H1 (cell line): ENCODE data around the gene CERCAM. TPM values are rescaled to one million over a fixed set of nuclear protein-coding genes. Genes with fewer than 3 reads are reported as not detected.

Experiments
- CTCF ChIA-PET: fragments of 300-600 bp; sonication (Branson Sonifier 250); formaldehyde crosslinking; loops from one replicate; lab custom pipeline; 2021; ENCODE audit not compliant: partially characterized antibody; lab: Charles Lee
- POLR2A ChIA-PET: fragments of 300-600 bp; sonication (Branson Sonifier 250); formaldehyde crosslinking; loops from one replicate; lab custom pipeline; 2021; ENCODE audit warnings: inconsistent platforms; ENCODE audit not compliant: partially characterized antibody; lab: Charles Lee
- DNase-seq, 2 experiments: peaks; one replicate each; pipeline versions ENCODE4 v3.0.0 to v3.0.0-alpha.2; 2010 to 2022; ENCODE audit warnings: low spot score in 2 of 2, low read depth in 1 of 2, mixed read lengths in 1 of 2
- FAIRE-seq: peaks from 2 replicates; lab custom pipeline; 2011; peaks lifted over from hg19 to GRCh38; lab: Jason Lieb, UNC
- H2AFZ ChIP-seq: 2 replicates; pipeline ENCODE4 v1.8.1; 2012; ENCODE audit warnings: low read length, inconsistent platforms
- H2AK5ac ChIP-seq: 2 replicates; pipeline ENCODE4 v1.6.1; 2013; ENCODE audit warnings: low read depth, low read length
- H2BK120ac ChIP-seq: replicated peaks from 2 replicates; pipeline ENCODE3; 2013; ENCODE audit warnings: low read depth, low read length, inconsistent platforms
- H2BK12ac ChIP-seq: 2 replicates; pipeline ENCODE4 v1.6.1; 2013; ENCODE audit warnings: low read depth, low read length
- H2BK15ac ChIP-seq: 2 replicates; pipeline ENCODE4 v1.6.1; 2013; ENCODE audit warnings: low read length
- H2BK20ac ChIP-seq: 2 replicates; pipeline ENCODE4 v1.6.1; 2013; ENCODE audit warnings: low read length
- H2BK5ac ChIP-seq: 2 replicates; pipeline ENCODE4 v1.6.1; 2013; ENCODE audit warnings: low read depth, low read length
- H3K14ac ChIP-seq: 2 replicates; pipeline ENCODE4 v1.6.1; 2013; ENCODE audit warnings: inconsistent platforms; ENCODE audit not compliant: insufficient read length
- H3K18ac ChIP-seq: 2 replicates; pipeline ENCODE4 v1.6.1; 2013; ENCODE audit warnings: low read length; ENCODE audit errors: extremely low read depth
- H3K23ac ChIP-seq: 2 replicates; pipeline ENCODE4 v1.6.1; 2013; ENCODE audit warnings: inconsistent platforms; ENCODE audit not compliant: insufficient read length
- H3K23me2 ChIP-seq: 2 replicates; pipeline ENCODE4 v1.6.1; 2013; ENCODE audit warnings: low read depth, low read length
- H3K27ac ChIP-seq: 2 replicates; pipeline ENCODE4 v1.6.1; 2011; ENCODE audit warnings: low read depth, low read length, inconsistent platforms
- H3K27me3 ChIP-seq, 4 experiments: replicated peaks in 1 of 4; 1 replicate in 1 of 4; 2 replicates in 3 of 4; pipeline versions ENCODE4 v1.6.1 to v1.8.1; 2011 to 2013; ENCODE audit warnings: low read length in 3 of 4, mild to moderate bottlenecking in 3 of 4, inconsistent platforms in 2 of 4, mixed read lengths in 2 of 4, moderate library complexity in 1 of 4; ENCODE audit not compliant: control insufficient read depth in 3 of 4, insufficient read depth in 3 of 4; ENCODE audit errors: extremely low read depth in 1 of 4
- H3K36me3 ChIP-seq, 4 experiments: 2 replicates each; pipeline versions ENCODE4 v1.6.1 to v1.8.1; 2011 to 2013; ENCODE audit warnings: mild to moderate bottlenecking in 4 of 4, low read length in 3 of 4, moderate library complexity in 2 of 4, control low read depth in 1 of 4, inconsistent platforms in 1 of 4; ENCODE audit not compliant: insufficient read depth in 4 of 4, control insufficient read depth in 2 of 4
- H3K4ac ChIP-seq: replicated peaks from 2 replicates; pipeline ENCODE3; 2013; ENCODE audit warnings: low read length, low read depth, mixed read lengths, inconsistent platforms; ENCODE audit not compliant: insufficient read length
- H3K4me1 ChIP-seq, 4 experiments: replicated peaks in 1 of 4; 1 replicate in 1 of 4; 2 replicates in 3 of 4; pipeline versions ENCODE4 v1.6.1 to v1.8.1; 2011 to 2013; ENCODE audit warnings: low read length in 3 of 4, inconsistent platforms in 2 of 4, mixed read lengths in 1 of 4; ENCODE audit not compliant: insufficient read depth in 4 of 4, control insufficient read depth in 3 of 4
- H3K4me2 ChIP-seq, 2 experiments: 2 replicates each; pipeline versions ENCODE4 v1.6.1 to v1.8.1; 2011 to 2013; ENCODE audit warnings: low read depth in 2 of 2, low read length in 2 of 2, control low read depth in 1 of 2, inconsistent platforms in 1 of 2, mild to moderate bottlenecking in 1 of 2; ENCODE audit not compliant: insufficient read depth in 1 of 2
- H3K4me3 ChIP-seq, 4 experiments: fragments of 200-600, 300-600 bp in 1 of 4; sonication (generic), shearing (Covaris generic), sonication (Bioruptor Twin) in 1 of 4; 2 replicates each; pipeline versions ENCODE4 v1.5.1 to v1.8.1; 2011 to 2016; ENCODE audit warnings: low read length in 4 of 4, low read depth in 3 of 4, control low read depth in 2 of 4, inconsistent platforms in 2 of 4, mild to moderate bottlenecking in 2 of 4, mixed read lengths in 1 of 4, moderate library complexity in 1 of 4; ENCODE audit not compliant: insufficient read depth in 2 of 4; ENCODE audit errors: extremely low read depth in 1 of 4
- H3K56ac ChIP-seq: replicated peaks from 2 replicates; pipeline ENCODE3; 2013; ENCODE audit warnings: low read depth, mild to moderate bottlenecking, mixed read lengths, low read length, inconsistent platforms; ENCODE audit not compliant: insufficient read length
- H3K79me1 ChIP-seq: 2 replicates; pipeline ENCODE4 v1.6.1; 2013; ENCODE audit warnings: low read depth, low read length, control low read depth
- H3K79me2 ChIP-seq, 2 experiments: 2 replicates each; pipeline versions ENCODE4 v1.6.1 to v1.8.1; 2012 to 2013; ENCODE audit warnings: low read length in 2 of 2, mild to moderate bottlenecking in 2 of 2, inconsistent platforms in 1 of 2; ENCODE audit not compliant: insufficient read depth in 2 of 2, control insufficient read depth in 1 of 2
- H3K9ac ChIP-seq, 4 experiments: replicated peaks in 1 of 4; 1 replicate in 1 of 4; 2 replicates in 3 of 4; pipeline versions ENCODE4 v1.6.1 to v1.8.1; 2011 to 2013; ENCODE audit warnings: low read depth in 3 of 4, low read length in 3 of 4, control low read depth in 2 of 4, mild to moderate bottlenecking in 2 of 4, moderate library complexity in 2 of 4, inconsistent platforms in 1 of 4; ENCODE audit errors: extremely low read depth in 1 of 4
- H3K9me3 ChIP-seq, 2 experiments: 2 replicates each; pipeline versions ENCODE4 v1.6.1 to v1.8.1; 2012 to 2013; ENCODE audit warnings: mild to moderate bottlenecking in 2 of 2, moderate library complexity in 2 of 2, control low read depth in 1 of 2, inconsistent platforms in 1 of 2, low read depth in 1 of 2, low read length in 1 of 2, mixed read lengths in 1 of 2; ENCODE audit not compliant: insufficient read depth in 2 of 2
- H4K20me1 ChIP-seq, 2 experiments: replicated peaks in 1 of 2; 2 replicates each; pipeline versions ENCODE3 to v1.8.1; 2011 to 2013; ENCODE audit warnings: inconsistent platforms in 2 of 2, low read length in 2 of 2, mild to moderate bottlenecking in 1 of 2; ENCODE audit not compliant: insufficient read depth in 2 of 2, control insufficient read depth in 1 of 2
- H4K5ac ChIP-seq: 2 replicates; pipeline ENCODE4 v1.6.1; 2013; ENCODE audit warnings: low read length, low read depth, mixed read lengths, inconsistent platforms; ENCODE audit not compliant: insufficient read length
- H4K8ac ChIP-seq: 2 replicates; pipeline ENCODE4 v1.8.0; 2013; ENCODE audit warnings: mild to moderate bottlenecking, moderate library complexity, low read length, inconsistent platforms; ENCODE audit not compliant: insufficient read depth; ENCODE audit errors: extremely low read depth
- H4K91ac ChIP-seq: replicated peaks from 2 replicates; pipeline ENCODE3; 2013; ENCODE audit warnings: low read length, mixed read lengths, inconsistent platforms; ENCODE audit not compliant: insufficient read length
- CTBP2 ChIP-seq: IDR thresholded peaks from 2 replicates; pipeline ENCODE4 v1.7.0; 2011; ENCODE audit warnings: borderline replicate concordance, mild to moderate bottlenecking, moderate library complexity, mixed read lengths, low read length; ENCODE audit not compliant: insufficient read depth, insufficient read length
- HDAC2 ChIP-seq, 2 experiments: fragments of 300-600 bp in 1 of 2; sonication (generic) in 1 of 2; IDR thresholded peaks; 2 replicates each; pipeline ENCODE4 v1.6.1; 2011 to 2012; ENCODE audit warnings: low read depth in 2 of 2, low read length in 2 of 2, mild to moderate bottlenecking in 2 of 2, moderate library complexity in 2 of 2, borderline replicate concordance in 1 of 2, inconsistent platforms in 1 of 2
- PHF8 ChIP-seq: fragments of 200-600 bp; sonication (generic); conservative IDR thresholded peaks from 2 replicates; pipeline ENCODE4 v1.7.1; 2012; ENCODE audit warnings: low read depth, mild to moderate bottlenecking, inconsistent platforms, low read length, moderate library complexity
- RXRA ChIP-seq: IDR thresholded peaks from 2 replicates; pipeline ENCODE4 v1.6.1; 2011; ENCODE audit warnings: low read depth, mild to moderate bottlenecking, low read length, moderate library complexity; ENCODE audit not compliant: insufficient read depth
- TAF7 ChIP-seq: optimal IDR thresholded peaks from 2 replicates; pipeline ENCODE3; 2011; ENCODE audit warnings: low read depth, mild to moderate bottlenecking, inconsistent platforms, low read length, moderate library complexity, borderline replicate concordance
- WGBS, 2 experiments: shearing (Covaris generic) in 1 of 2; methylation state at CpG; one replicate each; pipeline versions ENCODE4 v1.1.6 to v1.1.7; 2013 to 2015; ENCODE audit warnings: low lambda C conversion rate in 2 of 2, mixed read lengths in 2 of 2, inconsistent platforms in 1 of 2, low coverage in 1 of 2, missing lambda C conversion rate in 1 of 2; ENCODE audit not compliant: insufficient replicate concordance in 2 of 2, insufficient coverage in 1 of 2, insufficient read length in 1 of 2; ENCODE audit errors: extremely low coverage in 1 of 2, missing lambda C conversion rate in 1 of 2; 5-methylcytosine and 5-hydroxymethylcytosine counted together
- polyA plus RNA-seq, 7 experiments: library from polyadenylated mRNA; depleted of rRNA in 3 of 7; stranded (reverse) in 5 of 7; unstranded in 2 of 7; fragments of >200 nt in 5 of 7; fragments of 200-250 nt in 2 of 7; gene quantifications; 1 replicate in 5 of 7; 2 replicates in 1 of 7; 4 replicates in 1 of 7; pipeline versions ENCODE4 v1.2.1 to v1.2.3, GENCODE V29; 2011 to 2013; ENCODE audit warnings: missing spikeins in 2 of 7, mixed read lengths in 2 of 7
- total RNA-seq: library from RNA; stranded (reverse); fragmentation: NEBNext Ultra II Directional; extraction: Animal tissue kit (Norgen Biotek cat#: 25700); gene quantifications from 2 replicates; pipeline ENCODE4 v1.2.1, GENCODE V29; 2021

CERCAM gene
- total and polyA plus RNA-seq, 2 of the 8 experiments (the other 6 are each of a cell fraction or from before 2014, with no cell fraction given) = 3.1 to 5.2 TPM

DNA sequence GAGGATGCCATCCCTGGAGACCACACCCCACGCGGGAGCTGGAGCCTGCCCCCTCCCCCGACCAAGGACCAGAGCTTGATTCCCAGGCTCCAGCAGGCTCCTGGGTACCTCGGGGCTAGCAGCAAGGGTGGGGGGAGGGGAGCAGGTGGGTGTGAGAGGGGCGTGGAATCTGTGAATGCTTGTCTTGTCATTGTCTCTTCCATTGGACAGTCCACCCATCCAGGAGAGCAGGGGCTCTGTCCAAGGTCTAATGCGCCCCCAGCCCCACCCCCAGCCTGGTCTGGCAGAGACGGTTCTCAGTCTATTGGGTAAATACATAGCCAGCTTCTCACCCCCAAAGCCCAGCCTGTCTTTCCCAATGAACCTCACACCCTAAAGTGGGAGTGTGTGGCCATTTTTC, 26.7 kb upstream of the CERCAM start:
- H3K56ac ChIP-seq = no peak overlapping the region
- FAIRE-seq (no peak), DNase-seq (no peak)
- H3K79me2 ChIP-seq = no peaks in the 10 kb centered on the region
- H3K18ac ChIP-seq = peak overlapping the region; percentile 2; the same call in 1 of the 2 replicates
- no peaks in the 10 kb centered on the region for H3K79me1 ChIP-seq
- H4K91ac ChIP-seq = no peak overlapping the region
- H3K23ac ChIP-seq = no peak overlapping the region
- H2BK12ac ChIP-seq = peak overlapping the region; percentile 50; the same call in 1 of the 2 replicates
- no peak overlapping the region for H2BK120ac ChIP-seq
- ChIA-PET POLR2A (interaction anchor here (1.1 to 13.1 kb wide), 10 partner anchors 10 to 179 kb away, joined by 3 to 92 read pairs (median 5); partner anchors contain the start of genes GOLGA2, SWI5 and URM1), CTCF (interaction anchor here (1.3 to 21.9 kb wide), 6 partner anchors 9 to 53 kb away, joined by 4 to 323 read pairs (median 14); partner anchors contain the start of genes CERCAM and URM1)
- H3K27ac ChIP-seq = no peak overlapping the region
- no peak overlapping the region for H2BK20ac ChIP-seq
- peaks cover 9 to 51% (median 42%) of the 10 kb centered on the region in 4 experiments for H3K4me1 ChIP-seq
- no peak overlapping the region for H2AK5ac ChIP-seq
- no peak overlapping the region for H2BK15ac ChIP-seq
- H4K8ac ChIP-seq = no peak overlapping the region
- peaks cover 26 to 45% of the 10 kb centered on the region in 2 experiments for H4K20me1 ChIP-seq
- H3K9me3 ChIP-seq = no peaks in the 10 kb centered on the region
- H2BK5ac ChIP-seq = no peak overlapping the region
- H3K14ac ChIP-seq = no peak overlapping the region
- 8% methylated on average over 6 of the region's 7 CpGs; no CpG with 5 or more reads in 1 of the 2 experiments for WGBS, 2 experiments
- no peak overlapping the region for H3K9ac ChIP-seq
- H3K4me3 ChIP-seq = peak overlapping the region in 1 of 4 experiments; percentile 54; a peak in 1 of 8 replicates
- H3K4me2 ChIP-seq = peak overlapping the region; percentile 76 to 85; a peak in 3 of 4 replicates
- H3K23me2 ChIP-seq = peaks cover 5% of the 10 kb centered on the region
- no peak overlapping the region for H2AFZ ChIP-seq
- no peak overlapping the region for H4K5ac ChIP-seq
- H3K4ac ChIP-seq = no peak overlapping the region
- peaks cover 87 to 100% (median 98%) of the 10 kb centered on the region in 4 experiments for H3K27me3 ChIP-seq
- peaks cover 0 to 6% (median 2%) of the 10 kb centered on the region in 4 experiments; a peak in 2 of 8 replicates for H3K36me3 ChIP-seq
- no peak for TF ChIP-seq PHF8
- TF ChIP-seq RXRA = no peak
- TF ChIP-seq HDAC2 (IDR thresholded peaks at IDR 0.05; ENCODE audit: borderline replicate concordance in 1 of 2, low read depth in 2 of 2, low read length in 2 of 2) = no peak
- no peak for TF ChIP-seq CTBP2
- no peak for TF ChIP-seq TAF7
